Measurements from ENCODE around the gene ODAD3. TPM values are rescaled to one million over a fixed set of nuclear protein-coding genes. Genes with fewer than 3 reads are reported as not detected.

Gene ODAD3
- total and polyA plus RNA-seq, 10 of the 15 experiments (the other 5 are each of a cell fraction or from before 2014, with no cell fraction given), result 0.11 to 0.39 (median 0.28) TPM; not detected in 7

DNA sequence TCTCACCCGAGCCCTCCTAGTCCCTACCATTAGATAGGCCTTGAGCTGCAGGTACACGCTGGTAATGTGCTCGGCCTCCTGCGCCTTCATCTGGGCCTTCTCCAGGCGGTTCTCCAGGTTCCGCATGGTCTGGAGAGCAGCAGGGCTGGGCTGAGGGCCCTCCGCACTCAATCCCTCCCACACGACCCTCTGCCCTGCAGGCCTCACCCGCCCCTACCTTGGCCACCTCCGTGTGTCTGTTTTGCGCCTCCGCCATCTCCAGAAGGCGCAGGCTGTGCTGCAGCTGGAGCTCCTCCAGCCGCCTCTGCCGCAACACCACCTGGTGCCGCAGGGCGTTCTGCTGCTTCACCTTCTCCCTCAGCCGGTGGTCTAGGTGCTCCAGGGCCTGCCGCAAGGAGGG is 8.3 kb downstream of the ODAD3 start:
- Histone ChIP-seq H3K79me2 (ENCODE audit: control insufficient read depth, insufficient read depth, low read length) (no peaks in the 10 kb centered on the region), H3K9me3 (replicated peaks; ENCODE audit: control insufficient read depth, insufficient read depth, low read length) (no peaks in the 10 kb centered on the region), H3K27ac (ENCODE audit: control insufficient read depth, insufficient read depth) (no peak overlapping the region), H3K4me2 (ENCODE audit: control insufficient read depth, insufficient read depth) (no peak overlapping the region), H3K36me3 (ENCODE audit: control insufficient read depth in 2 of 2, insufficient read depth in 2 of 2, low read length in 1 of 2) (no peaks in the 10 kb centered on the region), H3K4me3 (no peak overlapping the region), H4K20me1 (ENCODE audit: control insufficient read depth, insufficient read depth) (no peaks in the 10 kb centered on the region), H2AFZ (ENCODE audit: control insufficient read depth, low read depth, low read length) (no peak overlapping the region), H3K27me3 (replicated peaks in 1 of 2; ENCODE audit: control insufficient read depth in 2 of 2, insufficient read depth in 2 of 2, low read length in 1 of 2) (peaks cover 0 to 3% of the 10 kb centered on the region in 2 experiments; a peak in 1 of 4 replicates), H3K9ac (ENCODE audit: control insufficient read depth, insufficient read depth, low read length) (no peak overlapping the region), H3K4me1 (ENCODE audit: control insufficient read depth, insufficient read depth, low read length) (peaks cover 9% of the 10 kb centered on the region)
- FAIRE-seq (no peak), ATAC-seq (no peak), DNase-seq (ENCODE audit: low read depth, low spot score) (no peak)
- CTCF ChIA-PET, result no interaction called here
- intact Hi-C loops (cut with micrococcal nuclease; ENCODE audit: unreplicated experiment), result no loop called here
- RAD21 ChIA-PET (ENCODE audit: unreplicated experiment), result interaction anchor here (0.7 kb wide), 1 partner anchor 51 kb away, joined by 3 read pairs; no protein-coding TSS in a partner anchor
- BruUV-seq (replicated peaks), result no TSS peak
- POLR2A ChIA-PET, result no interaction called here
- SMC1A ChIA-PET (ENCODE audit: uncharacterized antibody, unreplicated experiment), result no interaction called here
- WGBS (ENCODE audit: insufficient coverage, insufficient replicate concordance, low lambda C conversion rate, missing lambda C conversion rate), result 76% methylated on average over 17 of the region's 19 CpGs
- in situ Hi-C loops (cut with MboI), result no loop called here
- TF ChIP-seq CHD1 (IDR thresholded peaks at IDR 0.05; ENCODE audit: low read depth, low read length) (no peak), KLF5 (IDR thresholded peaks at IDR 0.05; ENCODE audit: partially characterized antibody) (no peak), MXI1 (IDR thresholded peaks at IDR 0.05; ENCODE audit: low read depth, low read length) (no peak), TCF7 (IDR thresholded peaks at IDR 0.05; ENCODE audit: borderline replicate concordance) (no peak), MTA2 (IDR thresholded peaks at IDR 0.05; ENCODE audit: low read depth) (no peak), BACH1 (IDR thresholded peaks at IDR 0.05; ENCODE audit: borderline replicate concordance) (no peak)

GRCh38 chr19:11425719-11426457 is 9.0 kb downstream of the ODAD3 start:
- ATAC-seq, result no peak
- BruUV-seq (replicated peaks), result no TSS peak
- ChIA-PET CTCF (no interaction called here), SMC1A (ENCODE audit: uncharacterized antibody, unreplicated experiment) (no interaction called here), RAD21 (ENCODE audit: unreplicated experiment) (no interaction called here), POLR2A (no interaction called here)
- no peak overlapping the region for H3K4me2 ChIP-seq (ENCODE audit: control insufficient read depth, insufficient read depth)
- FAIRE-seq, result no peak
- H3K4me3 ChIP-seq, result no peak overlapping the region
- no peak for DNase-seq (ENCODE audit: low read depth, low spot score)
- no peaks in the 10 kb centered on the region for H3K79me2 ChIP-seq (ENCODE audit: control insufficient read depth, insufficient read depth, low read length)
- no peaks in the 10 kb centered on the region for H3K36me3 ChIP-seq (ENCODE audit: control insufficient read depth in 2 of 2, insufficient read depth in 2 of 2, low read length in 1 of 2)
- TF ChIP-seq YBX1 (IDR thresholded peaks at IDR 0.05) (no peak), TBL1XR1 (IDR thresholded peaks at IDR 0.05; ENCODE audit: low read depth, low read length) (no peak), ZNF622 (IDR thresholded peaks at IDR 0.05) (no peak), STAT1 (conservative IDR thresholded peaks at IDR 0.05) (no peak), GATAD2B (conservative IDR thresholded peaks at IDR 0.05; ENCODE audit: low read depth) (no peak), SRF (IDR thresholded peaks at IDR 0.05; ENCODE audit: low read depth in 2 of 2, low read length in 2 of 2) (no peak)
- TF ChIP-seq, protein P1, sequence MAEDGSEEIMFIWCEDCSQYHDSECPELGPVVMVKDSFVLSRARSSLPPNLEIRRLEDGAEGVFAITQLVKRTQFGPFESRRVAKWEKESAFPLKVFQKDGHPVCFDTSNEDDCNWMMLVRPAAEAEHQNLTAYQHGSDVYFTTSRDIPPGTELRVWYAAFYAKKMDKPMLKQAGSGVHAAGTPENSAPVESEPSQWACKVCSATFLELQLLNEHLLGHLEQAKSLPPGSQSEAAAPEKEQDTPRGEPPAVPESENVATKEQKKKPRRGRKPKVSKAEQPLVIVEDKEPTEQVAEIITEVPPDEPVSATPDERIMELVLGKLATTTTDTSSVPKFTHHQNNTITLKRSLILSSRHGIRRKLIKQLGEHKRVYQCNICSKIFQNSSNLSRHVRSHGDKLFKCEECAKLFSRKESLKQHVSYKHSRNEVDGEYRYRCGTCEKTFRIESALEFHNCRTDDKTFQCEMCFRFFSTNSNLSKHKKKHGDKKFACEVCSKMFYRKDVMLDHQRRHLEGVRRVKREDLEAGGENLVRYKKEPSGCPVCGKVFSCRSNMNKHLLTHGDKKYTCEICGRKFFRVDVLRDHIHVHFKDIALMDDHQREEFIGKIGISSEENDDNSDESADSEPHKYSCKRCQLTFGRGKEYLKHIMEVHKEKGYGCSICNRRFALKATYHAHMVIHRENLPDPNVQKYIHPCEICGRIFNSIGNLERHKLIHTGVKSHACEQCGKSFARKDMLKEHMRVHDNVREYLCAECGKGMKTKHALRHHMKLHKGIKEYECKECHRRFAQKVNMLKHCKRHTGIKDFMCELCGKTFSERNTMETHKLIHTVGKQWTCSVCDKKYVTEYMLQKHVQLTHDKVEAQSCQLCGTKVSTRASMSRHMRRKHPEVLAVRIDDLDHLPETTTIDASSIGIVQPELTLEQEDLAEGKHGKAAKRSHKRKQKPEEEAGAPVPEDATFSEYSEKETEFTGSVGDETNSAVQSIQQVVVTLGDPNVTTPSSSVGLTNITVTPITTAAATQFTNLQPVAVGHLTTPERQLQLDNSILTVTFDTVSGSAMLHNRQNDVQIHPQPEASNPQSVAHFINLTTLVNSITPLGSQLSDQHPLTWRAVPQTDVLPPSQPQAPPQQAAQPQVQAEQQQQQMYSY (CRISPR knock-in tag; IDR thresholded peaks at IDR 0.05), result no peak
- TF ChIP-seq, protein P2, sequence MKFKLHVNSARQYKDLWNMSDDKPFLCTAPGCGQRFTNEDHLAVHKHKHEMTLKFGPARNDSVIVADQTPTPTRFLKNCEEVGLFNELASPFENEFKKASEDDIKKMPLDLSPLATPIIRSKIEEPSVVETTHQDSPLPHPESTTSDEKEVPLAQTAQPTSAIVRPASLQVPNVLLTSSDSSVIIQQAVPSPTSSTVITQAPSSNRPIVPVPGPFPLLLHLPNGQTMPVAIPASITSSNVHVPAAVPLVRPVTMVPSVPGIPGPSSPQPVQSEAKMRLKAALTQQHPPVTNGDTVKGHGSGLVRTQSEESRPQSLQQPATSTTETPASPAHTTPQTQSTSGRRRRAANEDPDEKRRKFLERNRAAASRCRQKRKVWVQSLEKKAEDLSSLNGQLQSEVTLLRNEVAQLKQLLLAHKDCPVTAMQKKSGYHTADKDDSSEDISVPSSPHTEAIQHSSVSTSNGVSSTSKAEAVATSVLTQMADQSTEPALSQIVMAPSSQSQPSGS (IDR thresholded peaks at IDR 0.05; ENCODE audit: low read length), result no peak
- in situ Hi-C loops (cut with MboI), result no loop called here
- peaks cover 0 to 3% of the 10 kb centered on the region in 2 experiments; a peak in 1 of 4 replicates for H3K27me3 ChIP-seq (replicated peaks in 1 of 2; ENCODE audit: control insufficient read depth in 2 of 2, insufficient read depth in 2 of 2, low read length in 1 of 2)
- H3K4me1 ChIP-seq (ENCODE audit: control insufficient read depth, insufficient read depth, low read length), result peaks cover 15% of the 10 kb centered on the region
- H3K27ac ChIP-seq (ENCODE audit: control insufficient read depth, insufficient read depth), result no peak overlapping the region
- H4K20me1 ChIP-seq (ENCODE audit: control insufficient read depth, insufficient read depth), result no peaks in the 10 kb centered on the region
- no peaks in the 10 kb centered on the region for H3K9me3 ChIP-seq (replicated peaks; ENCODE audit: control insufficient read depth, insufficient read depth, low read length)
- 83% methylated on average over 28 of the region's 28 CpGs for WGBS (ENCODE audit: insufficient coverage, insufficient replicate concordance, low lambda C conversion rate, missing lambda C conversion rate)
- no peak overlapping the region for H2AFZ ChIP-seq (ENCODE audit: control insufficient read depth, low read depth, low read length)
- H3K9ac ChIP-seq (ENCODE audit: control insufficient read depth, insufficient read depth, low read length), result no peak overlapping the region
- intact Hi-C loops (cut with micrococcal nuclease; ENCODE audit: unreplicated experiment), result no loop called here

Measured in GM12878 (cell line).